ENCODE measurements around the gene CHST12.
"Not testable (repeated sequence)": the region's sequence is repeated elsewhere in the genome, so short reads cannot be mapped to it uniquely, and the experiment has no call there.

Gene CHST12

DNA sequence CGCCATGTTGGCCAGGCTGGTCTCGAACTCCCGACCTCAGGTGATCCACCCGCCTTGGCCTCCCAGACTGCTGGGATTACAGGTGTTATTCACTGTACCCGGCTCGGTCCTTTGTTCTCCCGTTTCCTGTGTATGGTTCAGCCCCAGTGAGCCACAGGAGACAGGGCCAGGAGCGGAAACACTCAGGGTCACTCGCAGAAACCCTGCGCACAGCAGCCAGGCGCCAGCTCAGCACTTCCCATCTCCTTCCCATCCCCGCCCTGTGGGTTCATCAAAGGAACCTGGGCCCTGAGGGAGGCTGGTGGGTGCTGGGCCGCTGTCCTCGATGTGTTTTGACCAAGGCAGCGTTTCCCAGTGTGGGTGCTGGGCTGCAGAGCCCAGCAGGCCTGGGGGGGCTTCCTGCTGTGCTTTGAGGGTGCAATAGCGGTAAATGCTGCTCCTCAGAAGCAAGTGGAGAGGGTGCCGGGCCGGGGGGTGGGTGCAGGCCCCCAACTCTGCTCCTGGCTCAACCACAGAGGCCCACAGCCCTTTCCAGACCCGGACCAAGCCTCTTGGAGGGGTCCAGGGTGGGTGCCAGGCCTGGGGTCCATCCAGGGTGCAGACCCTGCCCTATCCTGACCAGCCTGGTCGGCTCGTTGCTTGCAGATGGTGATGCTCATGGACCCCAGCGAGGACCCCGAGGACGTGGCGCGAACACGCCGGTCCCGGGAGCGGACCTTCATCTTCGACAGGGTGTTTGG, 15.3 kb upstream of the CHST12 start:
- no peak for TF ChIP-seq EZH2phosphoT487 (IDR thresholded peaks at IDR 0.05; ENCODE audit: borderline replicate concordance, low read length)
- Histone ChIP-seq H3K36me3 (ENCODE audit: control insufficient read depth, low read length) (peaks cover 14% of the 10 kb centered on the region), H3K9me3 (ENCODE audit: control insufficient read depth, insufficient read depth, low read length) (no peaks in the 10 kb centered on the region), H3K4me1 (ENCODE audit: control insufficient read depth, low read length) (peaks cover 8% of the 10 kb centered on the region), H4K20me1 (ENCODE audit: control insufficient read depth, insufficient read depth, low read depth, low read length) (no peaks in the 10 kb centered on the region), H3K27ac (ENCODE audit: low read depth, low read length) (no peak overlapping the region), H3K4me2 (ENCODE audit: low read length) (no peak overlapping the region), H3K9me2 (replicated peaks; ENCODE audit: control insufficient read depth, low read length) (no peaks in the 10 kb centered on the region), H3K4me3 (ENCODE audit: low read length) (no peak overlapping the region), H3F3A (ENCODE audit: control insufficient read depth, insufficient read depth) (peaks cover 3% of the 10 kb centered on the region; the same call in 1 of the 2 replicates), H3K27me3 (ENCODE audit: control insufficient read depth, low read length) (no peaks in the 10 kb centered on the region), H3K79me2 (ENCODE audit: control insufficient read depth, low read length) (no peaks in the 10 kb centered on the region)

DNA sequence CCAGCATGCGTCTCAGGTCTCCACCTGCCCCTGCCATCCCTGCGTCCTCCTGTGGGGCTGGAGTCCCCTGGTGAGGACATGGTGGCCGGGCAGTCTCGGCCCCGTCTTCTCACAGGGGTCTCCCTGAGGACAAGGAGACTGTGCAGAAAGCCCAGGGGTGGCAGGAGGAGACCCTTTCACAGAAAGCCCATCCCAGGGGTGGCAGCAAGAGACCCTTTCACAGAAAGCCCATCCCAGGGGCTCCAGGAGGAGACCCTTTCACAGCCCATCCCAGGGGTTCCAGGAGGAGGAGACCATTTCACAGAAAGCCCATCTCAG, 14.8 kb upstream of the CHST12 start:
- Histone ChIP-seq H3K9me3 (ENCODE audit: control insufficient read depth, insufficient read depth, low read length) (no peaks in the 10 kb centered on the region), H3K27me3 (ENCODE audit: control insufficient read depth, low read length) (no peaks in the 10 kb centered on the region), H3F3A (ENCODE audit: control insufficient read depth, insufficient read depth) (peaks cover 3% of the 10 kb centered on the region; the same call in 1 of the 2 replicates), H4K20me1 (ENCODE audit: control insufficient read depth, insufficient read depth, low read depth, low read length) (no peaks in the 10 kb centered on the region), H3K4me3 (ENCODE audit: low read length) (no peak overlapping the region), H3K9me2 (replicated peaks; ENCODE audit: control insufficient read depth, low read length) (no peaks in the 10 kb centered on the region), H3K4me1 (ENCODE audit: control insufficient read depth, low read length) (peaks cover 11% of the 10 kb centered on the region), H3K36me3 (ENCODE audit: control insufficient read depth, low read length) (peaks cover 9% of the 10 kb centered on the region; the same call in 1 of the 2 replicates), H3K27ac (ENCODE audit: low read depth, low read length) (no peak overlapping the region), H3K4me2 (ENCODE audit: low read length) (no peak overlapping the region), H3K79me2 (ENCODE audit: control insufficient read depth, low read length) (no peaks in the 10 kb centered on the region)
- TF ChIP-seq, protein P1, sequence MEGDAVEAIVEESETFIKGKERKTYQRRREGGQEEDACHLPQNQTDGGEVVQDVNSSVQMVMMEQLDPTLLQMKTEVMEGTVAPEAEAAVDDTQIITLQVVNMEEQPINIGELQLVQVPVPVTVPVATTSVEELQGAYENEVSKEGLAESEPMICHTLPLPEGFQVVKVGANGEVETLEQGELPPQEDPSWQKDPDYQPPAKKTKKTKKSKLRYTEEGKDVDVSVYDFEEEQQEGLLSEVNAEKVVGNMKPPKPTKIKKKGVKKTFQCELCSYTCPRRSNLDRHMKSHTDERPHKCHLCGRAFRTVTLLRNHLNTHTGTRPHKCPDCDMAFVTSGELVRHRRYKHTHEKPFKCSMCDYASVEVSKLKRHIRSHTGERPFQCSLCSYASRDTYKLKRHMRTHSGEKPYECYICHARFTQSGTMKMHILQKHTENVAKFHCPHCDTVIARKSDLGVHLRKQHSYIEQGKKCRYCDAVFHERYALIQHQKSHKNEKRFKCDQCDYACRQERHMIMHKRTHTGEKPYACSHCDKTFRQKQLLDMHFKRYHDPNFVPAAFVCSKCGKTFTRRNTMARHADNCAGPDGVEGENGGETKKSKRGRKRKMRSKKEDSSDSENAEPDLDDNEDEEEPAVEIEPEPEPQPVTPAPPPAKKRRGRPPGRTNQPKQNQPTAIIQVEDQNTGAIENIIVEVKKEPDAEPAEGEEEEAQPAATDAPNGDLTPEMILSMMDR (IDR thresholded peaks at IDR 0.05; ENCODE audit: low read depth, low read length, poor library complexity, severe bottlenecking), result no peak
- no peak for TF ChIP-seq EZH2phosphoT487 (IDR thresholded peaks at IDR 0.05; ENCODE audit: borderline replicate concordance, low read length)

DNA sequence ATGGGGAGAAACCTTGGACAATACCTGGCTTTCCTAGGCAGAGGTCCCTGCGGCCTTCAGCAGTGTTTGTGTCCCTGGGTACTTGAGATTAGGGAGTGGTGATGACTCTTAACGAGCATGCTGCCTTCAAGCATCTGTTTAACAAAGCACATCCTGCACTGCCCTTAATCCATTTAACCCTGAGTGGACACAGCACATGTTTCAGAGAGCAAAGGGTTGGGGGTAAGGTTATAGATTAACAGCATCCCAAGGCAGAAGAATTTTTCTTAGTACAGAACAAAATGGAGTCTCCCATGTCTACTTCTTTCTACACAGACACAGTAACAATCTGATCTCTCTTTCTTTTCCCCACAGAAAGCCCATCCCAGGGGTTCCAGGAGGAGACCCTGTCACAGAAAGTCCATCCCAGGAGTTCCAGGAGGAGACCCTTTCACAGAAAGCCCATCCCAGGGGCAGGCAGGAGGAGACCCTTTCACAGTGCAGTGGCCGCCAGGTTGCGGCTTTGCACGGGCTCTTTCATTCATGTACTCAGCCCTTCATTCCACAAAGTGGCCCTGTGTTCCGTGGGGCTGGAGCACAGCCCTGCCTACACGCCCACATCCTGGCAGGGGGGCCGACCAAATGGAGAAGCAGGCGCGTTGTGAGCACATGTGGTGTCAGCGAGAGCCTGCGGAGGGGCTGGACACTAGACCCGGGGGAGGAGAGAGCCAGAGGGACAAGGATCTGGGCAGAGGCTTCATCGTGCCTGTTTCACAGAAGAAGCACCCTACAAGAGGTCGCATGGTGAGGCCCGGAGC, 13.2 kb upstream of the CHST12 start:
- not testable (repeated sequence) for H3K36me3 ChIP-seq (ENCODE audit: control insufficient read depth, low read length); H3K27ac ChIP-seq (ENCODE audit: low read depth, low read length); H3K9me2 ChIP-seq (replicated peaks; ENCODE audit: control insufficient read depth, low read length)

DNA sequence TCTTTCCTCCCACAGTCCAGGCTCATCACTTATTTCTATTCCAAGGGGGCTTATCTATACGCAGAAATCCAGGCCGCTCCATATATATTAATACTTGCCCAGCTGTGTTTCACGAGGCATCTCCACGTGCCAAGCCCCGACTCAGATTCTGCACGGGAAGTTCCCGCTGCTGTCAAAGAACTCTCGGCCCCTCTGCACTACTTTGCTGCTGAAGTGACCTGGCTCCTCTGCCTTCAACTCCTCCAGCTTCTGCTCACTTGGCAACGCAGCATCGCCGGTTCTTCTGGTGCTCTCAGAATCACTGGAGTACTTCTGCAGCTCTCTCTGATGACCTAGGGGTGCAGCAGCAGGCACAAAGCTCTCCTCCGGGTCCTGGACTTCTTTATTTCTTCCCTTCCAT, 9.7 kb upstream of the CHST12 start:
- H3K9me3 ChIP-seq (ENCODE audit: control insufficient read depth, insufficient read depth, low read length), result no peaks in the 10 kb centered on the region
- H3K4me1 ChIP-seq (ENCODE audit: control insufficient read depth, low read length), result peaks cover 11% of the 10 kb centered on the region
- H4K20me1 ChIP-seq (ENCODE audit: control insufficient read depth, insufficient read depth, low read depth, low read length), result no peaks in the 10 kb centered on the region
- H3K4me2 ChIP-seq (ENCODE audit: low read length), result no peak overlapping the region
- H3K79me2 ChIP-seq (ENCODE audit: control insufficient read depth, low read length), result no peaks in the 10 kb centered on the region
- no peaks in the 10 kb centered on the region for H3K9me2 ChIP-seq (replicated peaks; ENCODE audit: control insufficient read depth, low read length)
- no peak overlapping the region for H3K27ac ChIP-seq (ENCODE audit: low read depth, low read length)
- no peak overlapping the region for H3K4me3 ChIP-seq (ENCODE audit: low read length)
- no peaks in the 10 kb centered on the region for H3K36me3 ChIP-seq (ENCODE audit: control insufficient read depth, low read length)
- TF ChIP-seq, protein P1 (IDR thresholded peaks at IDR 0.05; ENCODE audit: low read depth, low read length, poor library complexity, severe bottlenecking), result no peak
- TF ChIP-seq EZH2phosphoT487 (IDR thresholded peaks at IDR 0.05; ENCODE audit: borderline replicate concordance, low read length), result no peak
- H3K27me3 ChIP-seq (ENCODE audit: control insufficient read depth, low read length), result 0 out of 2 replicates have a peak, but pooled peaks cover 4% of the 10 kb centered on the region
- H3F3A ChIP-seq (ENCODE audit: control insufficient read depth, insufficient read depth), result no peaks in the 10 kb centered on the region; the same call in 1 of the 2 replicates

More for the DNA sequence above, 13.2 kb upstream of the CHST12 start:
- peaks cover 11% of the 10 kb centered on the region for H3K4me1 ChIP-seq (ENCODE audit: control insufficient read depth, low read length)
- H3K27me3 ChIP-seq (ENCODE audit: control insufficient read depth, low read length); H3K9me3 ChIP-seq (ENCODE audit: control insufficient read depth, insufficient read depth, low read length); H3K4me2 ChIP-seq (ENCODE audit: low read length); H3K4me3 ChIP-seq (ENCODE audit: low read length); H3K79me2 ChIP-seq (ENCODE audit: control insufficient read depth, low read length); H4K20me1 ChIP-seq (ENCODE audit: control insufficient read depth, insufficient read depth, low read depth, low read length); H3F3A ChIP-seq (ENCODE audit: control insufficient read depth, insufficient read depth): not testable (repeated sequence)
